Upper lobe of left lung (tissue), 6 donors: ENCODE results near the gene MARS1. TPM values are rescaled to one million over a fixed set of nuclear protein-coding genes. Genes with fewer than 3 reads are reported as not detected.
"Not testable (repeated sequence)": the region's sequence is repeated elsewhere in the genome, so short reads cannot be mapped to it uniquely, and the experiment has no call there.

Experiments
- ATAC-seq, 2 donors: fragments of 200-7000 bp; cut with Tn5 transposase; one replicate each; pipeline ENCODE4 v1.9.1; 2022; ENCODE audit warnings: mild to moderate bottlenecking in 2 of 2, moderate library complexity in 2 of 2; ENCODE audit not compliant: low FRiP score in 2 of 2
- DNase-seq, 2 donors: peaks; one replicate each; pipeline ENCODE4 v3.0.0-alpha.2; 2019 to 2020
- H3K27ac ChIP-seq, 4 donors: fragments of 200-600 bp; sonication (generic); one replicate each; pipeline ENCODE4 v1.5.1; 2016 to 2019
- H3K27me3 ChIP-seq, 4 donors: fragments of 200-600 bp; sonication (generic); one replicate each; pipeline ENCODE4 v1.5.1; 2017 to 2019
- H3K36me3 ChIP-seq, 4 donors: fragments of 200-600 bp; sonication (generic); one replicate each; pipeline ENCODE4 v1.5.1; 2016 to 2019
- H3K4me1 ChIP-seq, 4 donors: fragments of 200-600 bp; sonication (generic); one replicate each; pipeline ENCODE4 v1.5.1; 2018 to 2019
- H3K4me3 ChIP-seq, 4 donors: fragments of 200-600 bp; sonication (generic); one replicate each; pipeline ENCODE4 v1.5.1; 2017 to 2019; ENCODE audit warnings: mild to moderate bottlenecking in 2 of 4, moderate library complexity in 1 of 4
- H3K9me3 ChIP-seq, 4 donors: fragments of 200-600 bp; sonication (generic); one replicate each; pipeline ENCODE4 v1.5.1; 2018 to 2019
- CTCF ChIP-seq, 6 experiments: fragments of 450-650 bp in 4 of 6; fragments of 200-600 bp in 2 of 6; sonication (generic) in 2 of 6; IDR thresholded peaks; one replicate each; pipeline ENCODE4 v1.5.1; 2016 to 2019; ENCODE audit warnings: antibody characterized with exemption in 6 of 6
- EP300 ChIP-seq, 4 donors: sonication (generic); formaldehyde crosslinking; IDR thresholded peaks; one replicate each; pipeline ENCODE4 v1.5.1; 2017; ENCODE audit warnings: antibody characterized with exemption in 4 of 4, control low read depth in 2 of 4
- POLR2A ChIP-seq, 4 donors: fragments of 450-650 bp; IDR thresholded peaks; one replicate each; pipeline ENCODE4 v1.5.1; 2016 to 2017; ENCODE audit warnings: antibody characterized with exemption in 4 of 4, mild to moderate bottlenecking in 2 of 4
- POLR2AphosphoS5 ChIP-seq, 2 donors: sonication (generic); formaldehyde crosslinking; IDR thresholded peaks; one replicate each; pipeline ENCODE4 v1.5.1; 2017; ENCODE audit warnings: antibody characterized with exemption in 2 of 2
- WGBS, 2 donors: methylation state at CpG; one replicate each; pipeline ENCODE4 v1.1.5; 2017 to 2018; 5-methylcytosine and 5-hydroxymethylcytosine counted together
- total RNA-seq, 6 donors: library from RNA; depleted of rRNA in 4 of 6; stranded (reverse); fragments of >200 nt in 4 of 6; gene quantifications; one replicate each; pipeline versions ENCODE4 v1.1.0 to v1.2.1, GENCODE V29; 2016 to 2021
- donor health status: DM: no; HTN: no; CAD: no; lungs with moderate emphysema.
- donor health status: DM: no; HTN: yes; CAD: no; lungs with severe emphysema.

MARS1 gene
- total RNA-seq, 6 donors from 2014 or later = 73.9 to 189 (median 101) TPM

DNA sequence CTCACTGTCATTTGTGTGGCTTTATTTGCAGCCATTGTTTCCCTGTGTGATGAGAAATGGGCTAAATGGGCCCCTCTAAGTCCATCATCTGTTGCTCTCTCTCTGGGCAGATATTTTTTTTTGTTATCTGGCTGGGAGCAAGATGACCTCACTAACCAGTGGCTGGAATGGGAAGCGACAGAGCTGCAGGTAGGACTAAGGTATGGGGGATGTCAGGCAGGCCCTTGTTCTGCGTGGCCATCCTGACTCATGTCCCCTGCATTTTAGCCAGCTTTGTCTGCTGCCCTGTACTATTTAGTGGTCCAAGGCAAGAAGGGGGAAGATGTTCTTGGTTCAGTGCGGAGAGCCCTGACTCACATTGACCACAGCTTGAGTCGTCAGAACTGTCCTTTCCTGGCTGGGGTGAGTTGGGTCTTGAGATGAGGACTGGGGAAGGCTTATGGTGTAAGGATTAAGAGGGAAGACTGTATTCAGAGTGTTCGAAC, 1.3 kb downstream of the MARS1 start:
- TF ChIP-seq CTCF (IDR thresholded peaks at IDR 0.05) (no peak), EP300 (IDR thresholded peaks at IDR 0.05) (no peak), POLR2AphosphoS5 (IDR thresholded peaks at IDR 0.05) (no peak), POLR2A (IDR thresholded peaks at IDR 0.05) (no peak)
- H3K27ac ChIP-seq = no peak overlapping the region
- no peaks in the 10 kb centered on the region for H3K27me3 ChIP-seq
- H3K9me3 ChIP-seq = no peaks in the 10 kb centered on the region
- ATAC-seq (no peak), DNase-seq (no peak)
- peak overlapping the region in 2 of 4 donors; percentile 84 to 86 for H3K4me3 ChIP-seq
- peaks cover 15 to 45% (median 29%) of the 10 kb centered on the region in 4 donors for H3K36me3 ChIP-seq
- WGBS, 2 donors = 89 to 92% methylated on average over 5 of the region's 5 CpGs
- peaks cover 12 to 20% (median 15%) of the 10 kb centered on the region in 4 donors for H3K4me1 ChIP-seq

GRCh38 chr12:57490126-57490525, 2.3 kb downstream of the MARS1 start:
- Histone ChIP-seq H3K9me3 (no peaks in the 10 kb centered on the region), H3K27me3 (no peaks in the 10 kb centered on the region), H3K4me3 (no peak overlapping the region), H3K4me1 (peaks cover 12 to 20% (median 15%) of the 10 kb centered on the region in 4 donors), H3K27ac (no peak overlapping the region), H3K36me3 (peaks cover 15 to 51% (median 31%) of the 10 kb centered on the region in 4 donors)
- ATAC-seq (no peak), DNase-seq (no peak)
- TF ChIP-seq POLR2AphosphoS5 (IDR thresholded peaks at IDR 0.05) (no peak), CTCF (IDR thresholded peaks at IDR 0.05) (no peak), EP300 (IDR thresholded peaks at IDR 0.05) (no peak), POLR2A (IDR thresholded peaks at IDR 0.05) (no peak)
- 94 to 100% methylated on average over 1 to 4 of the region's 4 CpGs for WGBS, 2 donors

- TF ChIP-seq POLR2AphosphoS5 (IDR thresholded peaks at IDR 0.05) (no peak), CTCF (IDR thresholded peaks at IDR 0.05) (no peak), POLR2A (IDR thresholded peaks at IDR 0.05) (no peak), EP300 (IDR thresholded peaks at IDR 0.05) (no peak)
- Histone ChIP-seq H3K4me3 (no peak overlapping the region), H3K36me3 (peaks cover 15 to 65% (median 39%) of the 10 kb centered on the region in 4 donors), H3K27ac (no peak overlapping the region), H3K4me1 (peaks cover 12 to 20% (median 15%) of the 10 kb centered on the region in 4 donors), H3K9me3 (no peaks in the 10 kb centered on the region), H3K27me3 (no peaks in the 10 kb centered on the region)
- no peak for DNase-seq
- 92 to 94% methylated on average over 15 of the region's 15 CpGs for WGBS, 2 donors
- no peak for ATAC-seq
Observed at GRCh38 chr12:57491393-57492280, 3.8 kb downstream of the MARS1 start.

DNA sequence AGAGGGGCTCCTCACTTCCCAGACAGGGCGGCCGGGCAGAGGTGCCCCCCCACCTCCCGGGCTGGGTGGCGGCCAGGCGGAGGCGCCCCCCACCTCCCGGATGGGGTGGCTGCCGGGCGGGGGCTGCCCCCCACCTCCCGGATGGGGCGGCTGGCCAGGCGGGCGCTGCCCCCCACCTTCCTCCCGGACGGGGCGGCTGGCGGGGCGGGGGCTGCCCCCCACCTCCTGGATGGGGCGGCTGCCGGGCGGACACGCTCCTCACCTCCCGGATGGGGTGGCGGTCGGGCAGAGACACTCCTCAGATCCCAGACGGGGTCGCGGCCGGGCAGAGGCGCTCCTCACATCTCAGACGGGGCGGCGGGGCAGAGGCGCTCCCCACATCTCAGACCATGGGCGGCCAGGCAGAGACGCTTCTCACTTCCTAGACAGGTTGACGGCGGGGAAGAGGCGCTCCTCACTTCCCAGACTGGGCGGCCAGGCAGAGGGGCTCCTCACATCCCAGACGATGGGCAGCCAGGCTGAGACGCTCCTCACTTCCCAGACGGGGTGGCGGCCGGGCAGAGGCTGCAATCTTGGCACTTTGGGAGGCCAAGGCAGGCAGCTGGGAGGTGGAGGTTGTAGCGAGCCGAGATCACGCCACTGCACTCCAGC, 7.3 kb downstream of the MARS1 start:
- not testable (repeated sequence) for H3K4me3 ChIP-seq, H3K4me1 ChIP-seq, H3K27ac ChIP-seq, H3K27me3 ChIP-seq, ATAC-seq, H3K9me3 ChIP-seq
- peak in 1 of 2 donors; percentile 65 for DNase-seq
- 94% methylated on average over 2 to 27 of the region's 48 CpGs for WGBS, 2 donors
- H3K36me3 ChIP-seq = peaks cover 22 to 85% (median 55%) of the 10 kb centered on the region in 4 donors

- DNase-seq (no peak), ATAC-seq (peak in 1 of 2 donors; percentile 15)
- no peak overlapping the region for H3K4me3 ChIP-seq
- H3K27me3 ChIP-seq = no peaks in the 10 kb centered on the region
- peaks cover 17 to 85% (median 55%) of the 10 kb centered on the region in 4 donors for H3K36me3 ChIP-seq
- TF ChIP-seq CTCF (IDR thresholded peaks at IDR 0.05) (no peak), EP300 (IDR thresholded peaks at IDR 0.05) (no peak), POLR2A (IDR thresholded peaks at IDR 0.05) (no peak), POLR2AphosphoS5 (IDR thresholded peaks at IDR 0.05) (no peak)
- no peak overlapping the region for H3K27ac ChIP-seq
- H3K4me1 ChIP-seq = no peaks in the 10 kb centered on the region
- no peaks in the 10 kb centered on the region for H3K9me3 ChIP-seq
Observed at GRCh38 chr12:57496822-57497221, 9.0 kb downstream of the MARS1 start.
